SK-N-SH (cell line): ENCODE results near the gene SNAI1. TPM values are rescaled to one million over a fixed set of nuclear protein-coding genes. Genes with fewer than 3 reads are reported as not detected.

Experiments used
- CTCF ChIA-PET: fragments of 300-600, 350-600 bp; formaldehyde crosslinking; extraction: SDS; loops from one replicate; lab custom pipeline; 2021; lab: Yijun Ruan, JAX
- POLR2A ChIA-PET: fragments of 350-600 bp; sonication (Branson Sonifier 250); formaldehyde crosslinking; extraction: SDS; loops from one replicate; lab custom pipeline; 2020; ENCODE audit warnings: antibody characterized with exemption, inconsistent platforms; lab: Yijun Ruan, JAX
- DNase-seq: peaks from one replicate; pipeline ENCODE4 v3.0.0; 2012
- H2AFZ ChIP-seq: fragments of 200-600 bp; sonication (generic); 2 replicates; pipeline ENCODE4 v1.8.1; 2016; ENCODE audit warnings: antibody characterized with exemption, mild to moderate bottlenecking, low read depth
- H3F3A ChIP-seq: fragments of 200-600 bp; sonication (generic); replicated peaks from 2 replicates; pipeline ENCODE3; 2016; ENCODE audit warnings: antibody characterized with exemption, mild to moderate bottlenecking; ENCODE audit not compliant: insufficient read depth
- H3K27ac ChIP-seq, 2 experiments: fragments of 200-500 bp in 1 of 2; fragments of 200-600 bp in 1 of 2; sonication (Bioruptor generic) in 1 of 2; sonication (generic), shearing (Covaris generic) in 1 of 2; 2 replicates each; pipeline versions ENCODE4 v1.5.1 to v1.6.1; 2014 to 2016; ENCODE audit warnings: low read depth in 2 of 2, inconsistent platforms in 1 of 2, low read length in 1 of 2, mild to moderate bottlenecking in 1 of 2, mixed read lengths in 1 of 2
- H3K27me3 ChIP-seq: fragments of 200-600 bp; sonication (generic), shearing (Covaris generic); 2 replicates; pipeline ENCODE4 v1.6.1; 2016; ENCODE audit warnings: mixed run types; ENCODE audit not compliant: insufficient read depth
- H3K36me3 ChIP-seq, 2 experiments: fragments of 200-500 bp in 1 of 2; fragments of 200-600 bp in 1 of 2; sonication (Bioruptor generic) in 1 of 2; sonication (generic) in 1 of 2; replicated peaks in 1 of 2; 2 replicates each; pipeline versions ENCODE3 to v1.5.1; 2014 to 2016; ENCODE audit warnings: low read length in 1 of 2, mild to moderate bottlenecking in 1 of 2; ENCODE audit not compliant: insufficient read depth in 2 of 2, control insufficient read depth in 1 of 2
- H3K4me1 ChIP-seq, 2 experiments: fragments of 200-500 bp in 1 of 2; fragments of 200-600 bp in 1 of 2; sonication (Bioruptor generic) in 1 of 2; sonication (generic), shearing (Covaris generic) in 1 of 2; 2 replicates each; pipeline versions ENCODE4 v1.5.1 to v1.6.1; 2014 to 2016; ENCODE audit warnings: low read depth in 1 of 2, low read length in 1 of 2, mixed run types in 1 of 2; ENCODE audit not compliant: insufficient read depth in 2 of 2, control insufficient read depth in 1 of 2
- H3K4me2 ChIP-seq: fragments of 200-600 bp; sonication (generic), shearing (Covaris generic); 2 replicates; pipeline ENCODE4 v1.6.1; 2017; ENCODE audit warnings: mixed run types
- H3K4me3 ChIP-seq, 2 experiments: fragments of 200-500 bp in 1 of 2; fragments of 200-600 bp in 1 of 2; sonication (Bioruptor generic) in 1 of 2; sonication (generic), shearing (Covaris generic) in 1 of 2; 2 replicates each; pipeline versions ENCODE4 v1.5.1 to v1.8.1; 2014 to 2016; ENCODE audit warnings: low read depth in 2 of 2, inconsistent platforms in 1 of 2, low read length in 1 of 2, mild to moderate bottlenecking in 1 of 2, mixed read lengths in 1 of 2, moderate library complexity in 1 of 2
- H3K79me2 ChIP-seq: fragments of 200-600 bp; sonication (generic); 2 replicates; pipeline ENCODE4 v1.8.1; 2017; ENCODE audit warnings: mild to moderate bottlenecking; ENCODE audit not compliant: insufficient read depth
- H3K9ac ChIP-seq: fragments of 200-600 bp; sonication (generic); 2 replicates; pipeline ENCODE4 v1.6.1; 2017; ENCODE audit warnings: mixed run types
- H3K9me2 ChIP-seq: fragments of 200-600 bp; sonication (generic); 2 replicates; pipeline ENCODE4 v1.6.1; 2017; ENCODE audit warnings: mixed run types
- H3K9me3 ChIP-seq: fragments of 200-600 bp; sonication (generic); 2 replicates; pipeline ENCODE4 v1.6.1; 2017; ENCODE audit warnings: mixed run types, mild to moderate bottlenecking, moderate library complexity
- H4K20me1 ChIP-seq: fragments of 200-600 bp; sonication (generic); 2 replicates; pipeline ENCODE4 v1.6.1; 2017; ENCODE audit warnings: mild to moderate bottlenecking, mixed run types; ENCODE audit not compliant: insufficient read depth
- EZH2phosphoT487 ChIP-seq: fragments of 200-600 bp; sonication (generic); IDR thresholded peaks from 2 replicates; pipeline ENCODE4 v1.6.1; 2017; ENCODE audit warnings: low read depth, mixed run types, mild to moderate bottlenecking, antibody characterized with exemption, moderate library complexity, borderline replicate concordance
- FOXM1 ChIP-seq: IDR thresholded peaks from 2 replicates; pipeline ENCODE4 v1.4.0; 2012; ENCODE audit warnings: low read depth, mild to moderate bottlenecking
- GATA2 ChIP-seq: sonication (generic); formaldehyde crosslinking; IDR thresholded peaks from 2 replicates; pipeline ENCODE4 v1.5.0; 2020; ENCODE audit warnings: mild to moderate bottlenecking, missing genetic modification reagents
- MXI1 ChIP-seq: IDR thresholded peaks from 2 replicates; pipeline ENCODE4 v1.6.1; 2012; ENCODE audit warnings: mild to moderate bottlenecking, low read depth, low read length, improper control_type of control experiment
- NFIC ChIP-seq: IDR thresholded peaks from 2 replicates; pipeline ENCODE4 v1.4.0; 2012; ENCODE audit warnings: borderline replicate concordance
- PBX3 ChIP-seq: IDR thresholded peaks from 2 replicates; pipeline ENCODE4; 2012
- RCOR1 ChIP-seq: fragments of 150-350 bp; IDR thresholded peaks from 2 replicates; pipeline ENCODE4 v1.6.1; 2017; ENCODE audit warnings: antibody characterized with exemption, low read length
- RFX5 ChIP-seq: IDR thresholded peaks from 2 replicates; pipeline ENCODE4 v1.6.1; 2012; ENCODE audit warnings: mild to moderate bottlenecking, improper control_type of control experiment, low read length
- RXRA ChIP-seq: IDR thresholded peaks from 2 replicates; pipeline ENCODE4 v1.4.0; 2012; ENCODE audit warnings: low read depth, mild to moderate bottlenecking, borderline replicate concordance
- SMC3 ChIP-seq: IDR thresholded peaks from 2 replicates; pipeline ENCODE4 v1.6.1; 2012; ENCODE audit warnings: low read depth, low read length, improper control_type of control experiment
- TAF1 ChIP-seq: IDR thresholded peaks from 2 replicates; pipeline ENCODE4 v1.6.1; 2012; ENCODE audit warnings: low read depth, mild to moderate bottlenecking, low read length, moderate library complexity, borderline replicate concordance
- USF2 ChIP-seq: fragments of 150-350 bp; IDR thresholded peaks from 2 replicates; pipeline ENCODE4 v1.6.1; 2017; ENCODE audit warnings: antibody characterized with exemption, low read length, low read depth, borderline replicate concordance
- whole genome bisulfite sequencing: methylation state at CpG from one replicate; pipeline ENCODE4 v1.1.6; 2017; ENCODE audit warnings: low lambda C conversion rate; 5-methylcytosine and 5-hydroxymethylcytosine counted together
- polyA plus RNA-seq, 3 experiments: library from polyadenylated mRNA; depleted of rRNA; stranded (reverse); fragments of >200 nt; gene quantifications; 2 replicates each; pipeline ENCODE4 v1.2.3, GENCODE V29; 2012
- TF ChIP-seq, protein P1 (sequence below): IDR thresholded peaks from 2 replicates; pipeline ENCODE4 v1.6.1; 2012; ENCODE audit warnings: mild to moderate bottlenecking, low read depth, low read length, moderate library complexity
- TF ChIP-seq, protein P2 (sequence below): fragments of 200-600 bp; sonication (generic); IDR thresholded peaks from 2 replicates; pipeline ENCODE4 v1.6.1; 2017; ENCODE audit warnings: antibody characterized with exemption, mild to moderate bottlenecking, moderate library complexity
- TF ChIP-seq, protein P3 (sequence below): IDR thresholded peaks from 2 replicates; pipeline ENCODE4 v1.4.0; 2012; ENCODE audit warnings: low read depth, borderline replicate concordance

SNAI1 gene
- polyA plus RNA-seq, 1 of the 3 experiments (the other 2 are of a cell fraction) = 6.2 TPM

- Histone ChIP-seq H3F3A (peaks cover 36% of the 10 kb centered on the region), H3K9me2 (no peaks in the 10 kb centered on the region), H3K27me3 (no peaks in the 10 kb centered on the region), H3K4me1 (peaks cover 27 to 57% of the 10 kb centered on the region in 2 experiments), H3K4me3 (peak overlapping the region; percentile 76 to 80), H2AFZ (no peak overlapping the region), H3K9me3 (no peaks in the 10 kb centered on the region), H3K79me2 (peaks cover 54% of the 10 kb centered on the region), H4K20me1 (peaks cover 26% of the 10 kb centered on the region), H3K9ac (peak overlapping the region; percentile 91), H3K4me2 (peak overlapping the region; percentile 97), H3K27ac (peak overlapping the region; percentile 43 to 76), H3K36me3 (peaks cover 3 to 6% of the 10 kb centered on the region in 2 experiments)
- ChIA-PET CTCF (interaction anchor here (0.6 to 22.2 kb wide), 7 partner anchors 27 to 194 kb away, joined by 3 to 807 read pairs (median 3); no protein-coding TSS in a partner anchor), POLR2A (interaction anchor here (0.7 to 4.2 kb wide), 7 partner anchors 10 to 85 kb away, joined by 3 to 27 read pairs (median 6); no protein-coding TSS in a partner anchor)
- no peak for TF ChIP-seq FOXM1
- TF ChIP-seq MXI1 = no peak
- TF ChIP-seq, protein P1, sequence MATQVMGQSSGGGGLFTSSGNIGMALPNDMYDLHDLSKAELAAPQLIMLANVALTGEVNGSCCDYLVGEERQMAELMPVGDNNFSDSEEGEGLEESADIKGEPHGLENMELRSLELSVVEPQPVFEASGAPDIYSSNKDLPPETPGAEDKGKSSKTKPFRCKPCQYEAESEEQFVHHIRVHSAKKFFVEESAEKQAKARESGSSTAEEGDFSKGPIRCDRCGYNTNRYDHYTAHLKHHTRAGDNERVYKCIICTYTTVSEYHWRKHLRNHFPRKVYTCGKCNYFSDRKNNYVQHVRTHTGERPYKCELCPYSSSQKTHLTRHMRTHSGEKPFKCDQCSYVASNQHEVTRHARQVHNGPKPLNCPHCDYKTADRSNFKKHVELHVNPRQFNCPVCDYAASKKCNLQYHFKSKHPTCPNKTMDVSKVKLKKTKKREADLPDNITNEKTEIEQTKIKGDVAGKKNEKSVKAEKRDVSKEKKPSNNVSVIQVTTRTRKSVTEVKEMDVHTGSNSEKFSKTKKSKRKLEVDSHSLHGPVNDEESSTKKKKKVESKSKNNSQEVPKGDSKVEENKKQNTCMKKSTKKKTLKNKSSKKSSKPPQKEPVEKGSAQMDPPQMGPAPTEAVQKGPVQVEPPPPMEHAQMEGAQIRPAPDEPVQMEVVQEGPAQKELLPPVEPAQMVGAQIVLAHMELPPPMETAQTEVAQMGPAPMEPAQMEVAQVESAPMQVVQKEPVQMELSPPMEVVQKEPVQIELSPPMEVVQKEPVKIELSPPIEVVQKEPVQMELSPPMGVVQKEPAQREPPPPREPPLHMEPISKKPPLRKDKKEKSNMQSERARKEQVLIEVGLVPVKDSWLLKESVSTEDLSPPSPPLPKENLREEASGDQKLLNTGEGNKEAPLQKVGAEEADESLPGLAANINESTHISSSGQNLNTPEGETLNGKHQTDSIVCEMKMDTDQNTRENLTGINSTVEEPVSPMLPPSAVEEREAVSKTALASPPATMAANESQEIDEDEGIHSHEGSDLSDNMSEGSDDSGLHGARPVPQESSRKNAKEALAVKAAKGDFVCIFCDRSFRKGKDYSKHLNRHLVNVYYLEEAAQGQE = no peak
- 0 out of 2 replicates have a peak, but pooled peaks have one; percentile 17 for TF ChIP-seq RCOR1
- 42% methylated on average over 13 of the region's 13 CpGs for WGBS
- DNase-seq = no peak
These were observed 1.8 kb downstream of the SNAI1 start for GRCh38 chr20:49984426-49985153.

- peaks cover 32 to 62% of the 10 kb centered on the region in 2 experiments for H3K4me1 ChIP-seq
- TF ChIP-seq, protein P2, sequence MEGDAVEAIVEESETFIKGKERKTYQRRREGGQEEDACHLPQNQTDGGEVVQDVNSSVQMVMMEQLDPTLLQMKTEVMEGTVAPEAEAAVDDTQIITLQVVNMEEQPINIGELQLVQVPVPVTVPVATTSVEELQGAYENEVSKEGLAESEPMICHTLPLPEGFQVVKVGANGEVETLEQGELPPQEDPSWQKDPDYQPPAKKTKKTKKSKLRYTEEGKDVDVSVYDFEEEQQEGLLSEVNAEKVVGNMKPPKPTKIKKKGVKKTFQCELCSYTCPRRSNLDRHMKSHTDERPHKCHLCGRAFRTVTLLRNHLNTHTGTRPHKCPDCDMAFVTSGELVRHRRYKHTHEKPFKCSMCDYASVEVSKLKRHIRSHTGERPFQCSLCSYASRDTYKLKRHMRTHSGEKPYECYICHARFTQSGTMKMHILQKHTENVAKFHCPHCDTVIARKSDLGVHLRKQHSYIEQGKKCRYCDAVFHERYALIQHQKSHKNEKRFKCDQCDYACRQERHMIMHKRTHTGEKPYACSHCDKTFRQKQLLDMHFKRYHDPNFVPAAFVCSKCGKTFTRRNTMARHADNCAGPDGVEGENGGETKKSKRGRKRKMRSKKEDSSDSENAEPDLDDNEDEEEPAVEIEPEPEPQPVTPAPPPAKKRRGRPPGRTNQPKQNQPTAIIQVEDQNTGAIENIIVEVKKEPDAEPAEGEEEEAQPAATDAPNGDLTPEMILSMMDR = no peak
- TF ChIP-seq TAF1 (no peak), NFIC (no peak), EZH2phosphoT487 (no peak), SMC3 (no peak), GATA2 (CRISPR knock-in tag) (no peak), PBX3 (no peak), RXRA (no peak), USF2 (no peak), RFX5 (no peak)
- TF ChIP-seq, protein P3, sequence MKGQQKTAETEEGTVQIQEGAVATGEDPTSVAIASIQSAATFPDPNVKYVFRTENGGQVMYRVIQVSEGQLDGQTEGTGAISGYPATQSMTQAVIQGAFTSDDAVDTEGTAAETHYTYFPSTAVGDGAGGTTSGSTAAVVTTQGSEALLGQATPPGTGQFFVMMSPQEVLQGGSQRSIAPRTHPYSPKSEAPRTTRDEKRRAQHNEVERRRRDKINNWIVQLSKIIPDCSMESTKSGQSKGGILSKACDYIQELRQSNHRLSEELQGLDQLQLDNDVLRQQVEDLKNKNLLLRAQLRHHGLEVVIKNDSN = no peak
These were observed 2.4 kb downstream of the SNAI1 start for GRCh38 chr20:49985157-49985556.

More at GRCh38 chr20:49985157-49985556, 2.4 kb downstream of the SNAI1 start:
- Histone ChIP-seq H3K9me3 (no peaks in the 10 kb centered on the region), H2AFZ (no peak overlapping the region), H3K36me3 (peaks cover 3 to 6% of the 10 kb centered on the region in 2 experiments), H3K9ac (peak overlapping the region; percentile 91; the same call in 1 of the 2 replicates), H3K4me2 (peak overlapping the region; percentile 97), H3K27ac (peak overlapping the region in 1 of 2 experiments; percentile 50; a peak in 1 of 4 replicates), H3F3A (peaks cover 39% of the 10 kb centered on the region), H3K79me2 (peaks cover 54% of the 10 kb centered on the region), H4K20me1 (peaks cover 26% of the 10 kb centered on the region), H3K4me3 (peak overlapping the region; percentile 76 to 80), H3K9me2 (no peaks in the 10 kb centered on the region), H3K27me3 (no peaks in the 10 kb centered on the region)
- DNase-seq = no peak
- WGBS = 54% methylated on average over 6 of the region's 6 CpGs
- POLR2A ChIA-PET = interaction anchor here (0.7 to 4.2 kb wide), 3 partner anchors 55 to 85 kb away, joined by 3 to 27 read pairs (median 3); no protein-coding TSS in a partner anchor
- CTCF ChIA-PET = interaction anchor here (1.3 to 22.2 kb wide), 3 partner anchors 27 to 194 kb away, joined by 3 to 807 read pairs (median 10); no protein-coding TSS in a partner anchor
